CD4-positive, alpha-beta T cell treated with Interleukin-6 for 4 hours (primary cell): ENCODE results near the gene COL5A3.

ENCODE experiments used
- DNase-seq: peaks from one replicate; pipeline ENCODE4 v3.0.0-alpha.2; 2020; ENCODE audit warnings: mixed read lengths

COL5A3 gene

GRCh38 chr19:10010939-10011338, 635 bp upstream of the COL5A3 start:
- DNase-seq: no peak

DNA sequence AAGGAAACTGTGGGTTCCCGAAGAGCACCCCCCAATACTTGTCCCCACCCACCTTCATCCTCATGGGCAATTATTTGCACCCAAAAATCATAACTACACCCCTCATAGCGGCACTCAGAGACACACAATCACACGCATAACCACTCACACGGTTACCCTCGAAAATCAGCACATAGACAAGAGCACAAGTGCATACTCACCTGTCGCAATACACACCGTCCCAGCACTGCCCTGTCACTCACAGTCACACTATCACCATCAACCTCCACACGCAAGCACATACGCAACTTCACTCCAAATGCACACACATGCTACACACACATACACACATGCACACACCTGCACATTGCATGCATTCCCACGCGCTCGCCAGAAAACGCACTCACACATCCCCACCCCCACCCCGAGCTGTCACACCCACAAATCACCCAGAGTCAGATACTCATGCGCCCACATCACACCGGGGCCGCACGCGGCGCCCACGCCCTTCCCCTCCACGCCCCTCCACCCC, 535 bp downstream of the COL5A3 start:
- peak; percentile 10 for DNase-seq

- no peak for DNase-seq
Observed at GRCh38 chr19:10008184-10008765, 2.0 kb downstream of the COL5A3 start.

GRCh38 chr19:10007371-10008183, 2.7 kb downstream of the COL5A3 start:
- DNase-seq: no peak

- DNase-seq: no peak
Observed at GRCh38 chr19:10006752-10007323, 3.5 kb downstream of the COL5A3 start.

GRCh38 chr19:10006335-10006708, 4.0 kb downstream of the COL5A3 start:
- DNase-seq: peak; percentile 12

- DNase-seq: no peak
Observed at GRCh38 chr19:10005632-10006334, 4.5 kb downstream of the COL5A3 start.

- DNase-seq: no peak
Observed at GRCh38 chr19:10004617-10005016, 5.7 kb downstream of the COL5A3 start.

GRCh38 chr19:10003271-10003670, 7.0 kb downstream of the COL5A3 start:
- no peak for DNase-seq

DNA sequence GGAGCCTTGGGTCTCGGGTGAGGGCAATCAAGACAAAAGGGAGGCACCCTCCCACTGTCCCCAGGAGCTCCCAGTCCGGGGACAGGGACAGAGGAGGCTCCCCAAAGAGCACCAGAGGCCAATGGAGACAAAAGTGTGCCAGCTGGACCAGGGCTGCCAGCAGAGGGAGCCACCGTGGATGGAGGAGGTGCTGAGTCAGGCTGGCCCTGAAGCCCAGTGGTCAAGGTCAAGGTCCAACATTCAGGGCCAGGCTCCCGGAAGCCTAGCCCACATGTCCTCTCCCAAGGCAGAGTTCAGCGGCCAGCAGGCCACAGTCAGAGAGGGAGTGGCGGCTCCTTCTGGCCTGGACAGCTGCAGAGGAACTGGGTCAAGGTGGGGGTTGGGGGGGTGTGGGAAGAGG, 8.4 kb downstream of the COL5A3 start:
- no peak for DNase-seq

GRCh38 chr19:10000171-10000826, 10.0 kb downstream of the COL5A3 start:
- DNase-seq: peak; percentile 74

DNA sequence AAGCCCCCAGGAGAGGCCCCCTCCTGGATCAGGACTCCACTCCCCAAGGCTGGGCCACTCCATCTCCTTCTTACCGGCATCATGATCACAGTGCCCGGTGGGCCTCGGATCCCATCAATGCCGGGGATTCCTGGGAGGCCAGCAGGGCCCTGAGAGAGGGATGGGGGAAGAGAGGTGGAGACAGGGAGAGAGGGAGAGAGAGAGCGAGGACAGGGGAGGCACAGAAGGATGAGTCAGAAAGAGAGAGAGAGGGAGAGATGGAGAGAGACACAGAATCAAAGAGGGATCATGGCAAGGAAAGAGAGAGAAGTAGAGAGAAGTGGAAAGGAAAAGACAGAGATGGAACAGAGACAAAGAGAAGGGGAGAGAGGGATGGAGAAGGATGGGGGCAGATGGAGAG, 13.8 kb downstream of the COL5A3 start:
- no peak for DNase-seq

DNA sequence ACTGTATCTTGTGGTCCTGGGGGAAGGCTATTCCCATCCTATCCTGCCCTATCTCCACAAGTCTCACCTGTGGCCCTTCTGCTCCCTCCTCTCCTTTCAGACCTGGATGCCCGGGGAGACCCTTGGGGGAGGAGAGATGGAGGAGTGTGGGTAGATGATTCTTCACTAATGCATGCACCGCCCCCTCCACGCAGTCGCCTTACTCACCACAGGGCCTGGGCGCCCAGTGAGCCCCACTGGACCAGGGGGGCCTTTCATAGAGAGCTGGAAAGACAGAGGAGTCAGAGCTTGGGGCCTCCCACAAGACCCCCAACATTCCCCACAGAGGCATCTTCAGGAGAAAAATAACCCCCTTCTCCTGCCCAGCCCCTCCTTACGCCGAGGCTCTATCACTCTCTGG, 14.3 kb downstream of the COL5A3 start:
- DNase-seq: no peak

- no peak for DNase-seq
Observed at GRCh38 chr19:9995084-9995483, 15.2 kb downstream of the COL5A3 start.

- DNase-seq: no peak
Observed at GRCh38 chr19:9991425-9992191, 18.7 kb downstream of the COL5A3 start.

GRCh38 chr19:9989504-9989903, 20.8 kb downstream of the COL5A3 start:
- no peak for DNase-seq

GRCh38 chr19:9986787-9987281, 23.5 kb downstream of the COL5A3 start:
- no peak for DNase-seq

GRCh38 chr19:9981406-9982260, 28.7 kb downstream of the COL5A3 start:
- no peak for DNase-seq

- DNase-seq: no peak
Observed at GRCh38 chr19:9972103-9972502, 38.2 kb downstream of the COL5A3 start.

GRCh38 chr19:9971166-9971897, 39.0 kb downstream of the COL5A3 start:
- DNase-seq: no peak
